Medulla oblongata (tissue), 1 donor: ENCODE results near the gene ZNF750.

Experiments used
- DNase-seq: peaks from one replicate; pipeline ENCODE4 v3.0.0-alpha.2; 2015; ENCODE audit errors: extremely low spot score

The ZNF750 gene

DNA sequence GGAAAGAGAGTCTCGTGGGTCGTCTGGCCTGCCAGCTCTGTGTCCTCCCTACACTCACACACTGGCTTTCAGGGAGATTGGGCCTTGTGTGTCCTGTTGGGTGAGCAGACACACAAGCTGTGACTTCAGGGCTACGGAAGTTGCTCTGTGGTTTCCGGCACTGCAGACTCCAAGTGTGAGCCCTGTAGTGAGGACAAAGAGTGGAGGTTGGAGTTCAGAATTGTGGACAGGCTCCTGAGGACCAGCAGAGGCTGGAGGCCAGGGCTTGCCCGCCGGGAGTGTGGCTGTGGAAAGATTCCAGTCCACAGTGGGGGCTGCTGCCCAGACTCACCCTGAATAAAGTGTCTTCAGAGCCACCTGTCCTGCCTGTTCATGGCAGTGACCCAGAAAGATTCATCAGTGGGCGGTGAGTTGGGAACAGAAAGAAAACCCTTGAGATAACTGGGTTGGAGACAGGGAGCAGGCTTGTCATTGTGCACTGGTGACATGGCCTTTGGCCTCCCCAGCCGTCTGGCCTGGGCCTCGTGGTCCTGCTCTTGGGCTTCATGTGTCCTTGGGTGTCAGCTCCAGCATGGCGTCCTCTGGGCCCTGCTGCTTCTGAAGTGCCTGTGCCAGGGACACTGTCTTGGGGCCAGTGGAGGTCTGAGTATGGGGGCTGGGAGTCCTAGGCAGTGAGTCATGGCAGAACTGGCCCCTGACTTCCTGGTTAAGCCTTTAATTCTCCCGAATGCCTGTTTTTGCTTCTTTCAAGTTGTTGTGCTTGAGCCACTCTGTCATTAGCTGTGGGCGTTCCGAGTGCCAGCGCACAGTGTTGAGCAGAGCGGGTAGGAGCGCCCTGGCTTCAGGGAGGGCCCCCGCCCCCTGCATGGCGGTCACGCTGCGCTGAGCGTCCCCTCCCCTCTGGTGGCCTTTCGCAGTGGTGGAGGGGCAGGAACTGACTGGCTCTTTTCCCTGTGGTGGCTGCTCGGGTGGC lies 19.9 kb upstream of the ZNF750 start:
- DNase-seq = peak; percentile 28

DNA sequence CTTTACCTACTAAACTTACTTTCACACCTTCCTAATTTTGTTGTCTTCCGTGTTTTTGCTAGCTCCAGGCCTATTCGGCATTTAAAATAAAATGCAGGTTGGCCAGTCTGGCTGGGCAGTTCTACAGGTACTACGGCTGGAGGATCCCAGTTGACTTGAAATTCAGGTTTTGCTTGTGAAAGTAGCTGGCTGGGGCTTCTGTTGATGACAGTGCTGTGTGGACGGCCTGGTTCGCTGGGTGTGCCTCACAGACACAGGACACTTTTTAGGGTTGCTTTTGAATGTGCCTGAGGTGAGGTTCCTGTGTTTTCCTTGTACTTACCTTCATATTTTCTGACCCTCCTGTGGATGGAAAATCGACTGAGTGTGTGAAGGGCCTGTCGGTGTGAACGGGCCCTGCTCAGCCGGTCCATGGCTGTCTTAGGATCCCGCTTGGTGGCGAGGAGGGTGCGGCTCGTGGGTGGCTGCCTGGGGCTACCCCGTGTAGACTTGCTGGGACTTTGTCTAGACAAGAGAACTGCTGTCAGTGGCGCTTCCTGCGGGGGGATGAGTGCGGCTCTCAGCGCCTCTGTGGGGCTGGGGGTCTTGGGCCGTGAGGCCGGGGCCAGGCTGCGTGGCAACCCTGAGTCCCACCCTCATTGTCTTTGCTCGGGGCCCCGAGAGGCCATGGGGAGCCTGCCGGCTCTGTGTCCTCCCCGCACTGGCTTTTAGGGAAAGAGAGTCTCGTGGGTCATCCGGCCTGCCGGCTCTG lies 18.7 kb upstream of the ZNF750 start:
- no peak for DNase-seq

DNA sequence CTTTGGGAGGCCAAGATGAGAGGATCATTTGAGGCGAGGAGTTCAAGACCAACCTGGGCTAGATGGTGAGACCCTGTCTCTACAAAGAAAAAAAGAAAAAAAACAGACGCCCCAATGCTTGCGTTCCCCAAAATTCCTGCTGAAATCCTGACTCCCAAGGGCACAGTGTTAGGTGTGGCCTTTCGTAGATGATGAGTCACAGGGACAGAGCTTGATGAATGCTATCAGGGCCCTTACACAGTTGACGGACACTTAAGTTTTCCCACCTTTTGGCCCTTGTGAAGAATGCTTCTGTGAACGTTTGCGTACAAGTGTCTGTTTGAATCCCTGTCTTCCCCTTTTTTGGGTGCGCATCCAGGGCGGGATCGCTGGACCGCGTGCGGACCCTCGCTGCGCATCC lies 16.5 kb upstream of the ZNF750 start:
- no peak for DNase-seq

DNA sequence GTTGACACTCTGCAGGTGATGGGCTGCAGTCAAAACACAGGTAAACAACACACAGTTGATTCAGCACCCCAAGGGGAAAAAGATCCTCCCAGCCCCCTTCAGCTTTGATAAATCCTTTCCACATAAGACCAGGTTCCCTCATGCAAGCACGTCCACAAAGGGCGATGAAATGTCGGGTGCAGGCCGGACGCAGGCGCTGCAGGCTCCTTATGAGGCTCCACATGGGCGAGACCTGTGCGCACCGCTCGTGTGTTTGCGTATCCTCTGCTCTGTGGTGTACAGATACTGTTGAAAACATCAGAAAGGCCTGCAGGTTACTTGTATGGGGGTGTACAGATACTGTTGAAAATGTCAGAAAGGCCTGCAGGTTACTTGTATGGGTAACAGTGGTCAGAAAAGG lies 14.4 kb upstream of the ZNF750 start:
- no peak for DNase-seq

DNA sequence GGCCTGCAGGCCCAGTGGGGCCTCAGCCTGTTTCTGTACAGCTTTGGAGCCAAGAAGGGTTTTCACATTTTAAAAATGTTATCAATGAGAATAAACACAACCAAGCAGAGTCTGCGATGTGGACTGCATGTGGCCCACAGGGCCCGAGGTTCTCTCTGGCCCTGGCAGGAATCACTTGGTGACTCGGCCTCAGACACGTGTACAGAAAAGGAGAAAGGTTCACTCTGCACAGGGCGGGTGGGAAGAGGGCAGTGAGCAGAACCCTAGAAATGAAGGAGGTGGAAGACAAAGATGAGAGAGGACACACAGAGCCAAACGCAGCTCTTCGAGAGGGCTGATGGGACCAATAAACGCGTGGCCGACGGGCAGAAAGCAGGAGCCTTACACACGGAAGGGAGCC lies 11.6 kb upstream of the ZNF750 start:
- DNase-seq = no peak

DNA sequence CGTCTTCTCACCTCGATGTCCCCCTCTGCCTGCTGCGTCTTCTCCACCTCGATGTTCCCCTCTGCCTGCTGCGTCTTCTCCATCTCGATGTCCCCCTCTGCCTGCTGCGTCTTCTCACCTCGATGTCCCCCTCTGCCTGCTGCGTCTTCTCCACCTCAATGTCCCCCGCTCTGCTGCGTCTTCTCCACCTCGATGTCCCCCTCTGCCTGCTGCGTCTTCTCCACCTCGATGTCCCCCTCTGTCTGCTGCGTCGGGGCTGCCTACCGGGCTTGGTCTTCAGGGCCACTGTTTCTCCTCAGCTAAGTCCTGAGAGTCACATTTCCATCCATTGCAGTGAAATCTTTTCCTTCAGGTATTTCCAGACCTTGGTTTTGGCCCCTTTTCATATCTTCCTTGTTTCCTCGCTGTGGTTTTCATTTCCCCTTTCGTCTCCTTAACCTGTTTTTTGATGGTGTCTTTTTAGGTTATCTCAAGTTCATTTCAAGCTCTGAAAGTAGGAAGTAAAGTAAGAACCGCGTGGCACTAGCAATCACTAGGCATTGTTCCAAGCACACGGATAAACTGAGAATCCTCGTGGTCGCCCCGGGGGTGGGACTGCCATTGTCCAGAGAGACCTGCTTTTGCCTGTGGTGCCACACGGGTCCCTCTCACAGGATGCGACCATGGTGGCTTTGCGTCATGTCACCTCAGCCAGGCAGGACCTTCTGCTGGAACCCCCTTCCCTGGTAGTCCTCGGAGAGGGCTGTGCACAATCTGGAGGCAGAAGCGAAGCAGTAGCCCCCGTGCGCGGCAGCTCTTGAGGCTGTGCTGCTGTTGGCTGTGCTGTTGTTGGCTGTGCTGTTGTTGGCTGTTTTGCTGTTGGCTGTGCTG lies 9.5 kb upstream of the ZNF750 start:
- DNase-seq = no peak

DNA sequence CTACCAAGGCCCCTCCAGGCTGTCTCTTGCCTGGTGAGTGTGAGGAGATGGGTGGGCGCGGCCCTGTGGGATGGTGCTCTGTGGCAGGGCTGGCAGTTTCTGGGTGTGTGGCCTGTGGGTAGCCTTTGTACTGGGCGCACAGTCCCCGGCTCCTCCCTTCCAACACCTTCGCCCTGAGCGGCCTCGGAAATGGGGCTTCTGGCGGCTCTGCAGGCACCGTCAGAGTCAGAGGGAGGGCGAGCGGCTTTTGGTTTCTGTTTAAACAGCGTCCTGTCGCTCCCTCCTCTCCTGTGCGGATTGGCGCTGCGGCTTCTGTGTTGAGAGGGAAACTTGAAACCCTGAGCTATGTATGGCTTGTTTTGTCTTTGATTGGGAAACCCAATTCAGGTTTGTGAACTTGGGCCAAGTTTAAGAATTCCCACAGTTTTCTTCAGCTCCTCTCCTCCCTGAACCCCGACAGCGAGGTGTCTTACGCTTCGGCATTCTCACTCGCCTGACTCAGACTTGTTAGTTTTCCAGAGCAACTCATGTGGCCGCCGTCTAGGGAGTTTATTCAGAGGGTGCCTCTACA lies 8.3 kb upstream of the ZNF750 start:
- no peak for DNase-seq

DNA sequence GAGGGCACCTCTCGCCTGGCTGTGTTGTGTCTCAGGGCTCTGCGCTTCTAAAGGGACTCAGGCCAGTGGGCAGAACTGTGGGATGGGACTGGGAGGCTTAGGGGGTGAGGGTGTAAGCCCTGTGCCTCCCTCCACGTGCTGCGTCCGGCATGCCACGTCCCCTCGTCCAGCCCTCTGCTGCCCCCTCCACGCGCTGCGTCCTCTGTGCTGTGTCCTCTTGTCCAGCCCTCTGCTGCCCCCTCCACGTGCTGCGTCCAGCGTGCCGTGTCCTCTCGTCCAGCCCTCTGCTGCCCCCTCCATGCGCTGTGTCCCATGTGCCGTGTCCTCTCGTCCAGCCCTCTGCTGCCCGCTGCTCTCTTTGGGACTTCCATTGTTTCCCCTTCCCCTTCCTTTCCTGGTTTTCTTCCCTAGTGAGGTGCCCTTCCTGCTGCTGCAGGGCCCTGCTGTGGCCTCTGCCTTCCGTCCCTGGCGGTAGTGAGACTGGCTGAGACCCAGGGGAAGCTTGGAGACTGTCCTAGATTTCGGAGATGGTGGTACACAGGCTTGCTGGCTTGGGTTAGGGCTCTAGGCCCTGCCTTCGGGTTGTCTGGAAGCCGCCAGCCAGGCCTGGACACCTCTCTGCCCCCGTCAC lies 6.4 kb upstream of the ZNF750 start:
- DNase-seq = peak; percentile 22

DNA sequence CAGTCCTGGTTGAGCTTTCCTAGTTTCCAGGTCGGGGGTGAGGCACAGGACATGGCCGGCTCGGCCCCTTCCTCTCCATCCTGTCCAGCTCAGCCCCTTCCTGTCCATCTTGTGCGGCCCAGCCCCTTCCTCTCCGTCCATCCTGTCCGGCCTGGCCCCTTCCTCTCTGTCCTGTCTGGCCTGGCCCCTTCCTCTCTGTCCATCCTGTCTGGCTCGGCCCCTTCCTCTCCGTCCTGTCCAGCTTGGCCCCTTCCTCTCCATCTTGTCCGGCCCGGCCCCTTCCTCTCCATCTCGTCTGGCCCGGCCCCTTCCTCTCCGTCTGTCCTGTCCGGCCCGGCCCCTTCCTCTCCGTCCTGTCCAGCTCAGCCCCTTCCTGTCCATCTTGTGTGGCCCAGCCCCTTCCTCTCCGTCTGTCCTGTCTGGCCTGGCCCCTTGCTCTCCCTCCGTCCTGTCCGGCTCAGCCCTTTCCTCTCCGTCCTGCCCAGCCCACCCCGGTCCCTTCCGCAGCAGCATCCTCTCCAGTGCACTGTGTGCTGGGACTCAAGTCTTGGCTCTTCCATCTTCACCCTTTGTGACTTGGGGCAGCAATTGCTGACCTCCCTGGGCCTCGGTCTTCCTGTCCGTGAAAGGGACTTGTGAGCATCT lies 5.5 kb upstream of the ZNF750 start:
- no peak for DNase-seq

DNA sequence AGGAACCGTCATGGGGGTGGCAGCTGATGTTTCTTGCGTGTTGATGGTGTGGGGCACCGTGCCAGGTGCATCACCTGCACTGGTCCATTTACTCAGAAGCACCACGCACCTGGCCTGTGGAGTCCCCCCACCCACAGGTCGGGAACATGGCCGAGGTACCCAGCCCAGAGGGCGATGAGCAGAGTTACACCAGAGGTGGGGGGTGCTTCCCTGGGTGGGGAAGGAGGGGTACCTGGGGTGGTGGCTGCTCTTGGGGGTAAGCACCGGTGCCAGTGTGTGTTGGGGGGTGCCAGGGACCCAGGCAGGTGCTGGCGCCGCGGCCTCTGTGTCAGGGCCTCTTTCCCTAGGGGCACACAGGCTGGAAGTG lies 5.0 kb upstream of the ZNF750 start:
- DNase-seq = no peak

DNA sequence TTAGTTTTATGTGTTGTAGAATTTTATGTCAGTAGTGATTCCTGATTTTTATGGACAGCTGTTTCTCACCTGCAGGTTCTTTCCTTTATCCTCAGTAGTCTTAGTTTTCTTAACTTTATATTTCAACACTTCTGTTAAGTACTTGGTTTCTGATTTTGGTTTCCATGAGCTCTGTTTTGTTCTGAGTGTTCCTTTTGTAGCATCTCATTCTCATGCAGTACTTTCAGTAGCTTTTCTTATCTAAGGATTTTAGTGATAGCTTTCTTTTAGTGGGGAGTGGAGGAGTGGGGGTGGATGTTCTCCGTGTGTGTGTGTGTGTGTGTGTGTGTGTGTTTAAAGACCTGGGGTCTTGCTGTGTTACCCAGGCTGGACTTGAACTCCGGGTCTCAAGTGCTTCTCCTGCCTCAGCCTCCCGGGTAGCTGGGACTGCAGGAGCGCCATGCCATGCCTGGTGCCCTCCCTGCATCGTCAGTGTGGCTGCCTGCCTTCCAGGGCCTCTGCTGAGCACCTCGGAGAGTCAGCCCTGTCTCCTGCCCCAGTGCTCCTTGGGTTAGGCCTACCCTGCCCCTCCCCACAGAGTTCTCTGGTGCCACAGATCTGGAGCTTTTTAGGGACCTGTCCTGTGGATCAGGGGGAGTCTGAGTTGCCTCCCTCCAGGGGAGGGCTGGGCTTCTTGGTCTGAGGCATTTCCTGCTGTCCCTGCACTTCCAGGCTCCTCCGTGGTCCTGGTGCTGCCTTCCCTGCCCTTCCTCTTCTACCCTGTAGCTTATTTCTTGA lies 4.3 kb upstream of the ZNF750 start:
- no peak for DNase-seq

DNA sequence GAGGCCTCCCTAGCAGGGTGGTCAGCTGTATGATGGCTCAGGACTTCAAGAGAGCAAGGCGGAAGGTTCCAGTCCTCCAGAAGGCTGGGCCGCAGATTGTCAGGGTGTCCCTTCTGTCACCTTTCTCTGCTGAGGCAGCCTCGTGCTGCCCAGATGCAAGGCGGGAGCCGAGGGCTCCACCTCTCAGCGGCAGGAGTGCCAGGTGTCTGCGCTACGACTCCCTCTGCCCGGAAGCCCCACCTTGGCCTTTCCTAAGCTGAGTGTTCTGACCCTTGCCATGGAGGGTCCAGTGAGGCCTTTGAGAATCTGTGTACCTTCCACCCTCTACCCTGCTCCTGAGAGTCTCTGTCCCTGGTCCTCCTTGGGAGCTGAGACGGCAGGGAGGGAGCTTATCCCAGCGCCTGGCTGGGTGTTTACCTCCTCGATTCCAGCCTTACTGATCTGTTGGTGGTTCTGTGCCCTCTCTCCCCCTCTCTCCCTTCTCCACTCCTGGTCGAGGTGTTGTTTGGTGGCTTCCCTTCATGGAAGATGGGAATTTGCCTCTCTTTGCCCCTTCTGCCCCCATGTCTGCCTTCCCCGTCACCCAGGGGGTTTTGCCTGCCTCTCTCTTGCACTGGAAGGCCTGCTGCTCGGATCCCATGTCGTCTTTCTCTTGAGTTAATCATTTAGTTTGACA lies 2.2 kb upstream of the ZNF750 start:
- DNase-seq = no peak

DNA sequence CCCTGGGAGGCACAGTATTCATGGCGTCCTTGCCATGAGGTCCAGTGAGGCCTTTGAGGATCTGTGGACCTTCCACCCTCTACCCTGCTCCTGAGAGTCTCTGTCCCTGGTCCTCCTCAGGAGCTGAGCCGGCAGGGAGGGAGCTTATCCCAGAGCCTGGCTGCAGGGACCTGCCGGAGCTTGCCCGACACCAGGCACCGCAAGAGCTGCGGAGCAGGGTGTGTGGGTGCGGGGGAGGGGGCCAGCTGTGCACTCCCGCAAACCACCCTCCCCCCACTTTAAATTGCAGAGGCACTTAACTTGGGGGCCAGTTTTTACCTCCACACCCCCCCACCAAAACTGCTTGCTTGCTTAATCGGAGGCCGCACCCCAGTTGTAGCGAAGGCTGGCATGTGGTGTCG lies 609 bp upstream of the ZNF750 start:
- no peak for DNase-seq

DNA sequence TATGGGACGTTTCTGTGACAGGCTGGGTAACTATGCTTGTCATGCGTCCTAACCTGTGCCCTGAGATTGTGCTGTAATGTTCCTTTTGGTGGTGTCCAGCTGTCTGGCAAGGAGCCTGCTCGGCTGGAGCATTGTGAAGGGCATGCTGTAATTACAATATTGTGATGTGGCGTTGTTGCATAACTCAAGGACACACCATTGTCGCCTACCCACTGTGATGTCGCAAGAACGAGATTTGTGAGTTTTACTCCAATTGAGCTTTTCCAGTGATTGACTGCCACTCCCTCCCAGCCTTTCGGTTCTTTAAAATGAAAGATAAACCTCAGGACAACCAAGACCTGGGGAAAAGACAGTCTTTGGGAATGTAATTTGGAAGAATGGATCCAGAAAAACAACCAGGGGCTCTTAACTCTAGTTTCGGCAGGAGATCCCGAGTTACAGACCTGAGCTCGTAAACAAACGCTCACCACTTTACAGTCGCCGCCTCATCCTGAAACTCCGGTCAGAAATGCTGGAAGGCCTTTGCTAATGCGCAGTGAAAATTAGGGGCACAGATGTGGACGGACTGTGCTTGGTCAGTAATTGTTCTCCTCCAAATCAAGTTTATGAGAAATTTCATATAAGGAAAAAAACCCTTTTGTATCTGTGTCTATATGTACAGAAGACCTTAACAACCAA lies 1.3 kb downstream of the ZNF750 start:
- no peak for DNase-seq

DNA sequence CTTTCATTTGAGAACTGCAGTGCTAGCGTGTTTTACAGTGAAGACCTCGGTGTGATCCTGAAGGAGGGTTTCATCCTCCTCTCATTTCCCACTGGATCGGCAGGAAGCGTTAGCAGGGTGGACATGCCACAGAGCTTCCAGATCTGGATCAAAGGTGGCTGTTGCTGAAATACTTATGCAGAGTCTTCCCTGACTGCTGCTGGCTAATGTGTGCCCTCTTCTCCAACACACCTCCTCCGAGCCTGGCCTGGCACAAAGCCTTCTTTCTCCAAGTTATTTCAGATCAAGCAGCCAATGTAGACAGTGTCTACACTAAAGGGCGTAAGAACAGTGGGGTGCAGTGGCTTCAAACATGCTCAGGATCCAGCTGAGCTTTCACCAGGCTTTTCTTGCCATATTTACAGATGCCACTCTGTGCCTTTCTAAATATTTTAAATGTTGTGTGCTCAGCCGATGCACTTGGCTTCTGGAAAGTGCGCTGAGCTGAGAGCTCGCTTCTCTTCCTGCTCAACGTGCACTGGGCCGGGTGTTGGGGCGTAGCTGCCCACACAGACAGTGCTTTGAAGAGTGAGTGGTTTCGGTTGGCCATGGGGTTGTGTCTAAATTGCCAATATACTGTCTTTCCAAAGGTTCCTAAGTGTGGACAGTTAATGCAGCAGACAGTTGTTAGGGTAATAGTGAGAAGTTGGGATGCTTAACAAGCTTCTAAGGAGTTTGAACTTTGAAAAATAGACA lies 2.1 kb downstream of the ZNF750 start:
- no peak for DNase-seq

DNA sequence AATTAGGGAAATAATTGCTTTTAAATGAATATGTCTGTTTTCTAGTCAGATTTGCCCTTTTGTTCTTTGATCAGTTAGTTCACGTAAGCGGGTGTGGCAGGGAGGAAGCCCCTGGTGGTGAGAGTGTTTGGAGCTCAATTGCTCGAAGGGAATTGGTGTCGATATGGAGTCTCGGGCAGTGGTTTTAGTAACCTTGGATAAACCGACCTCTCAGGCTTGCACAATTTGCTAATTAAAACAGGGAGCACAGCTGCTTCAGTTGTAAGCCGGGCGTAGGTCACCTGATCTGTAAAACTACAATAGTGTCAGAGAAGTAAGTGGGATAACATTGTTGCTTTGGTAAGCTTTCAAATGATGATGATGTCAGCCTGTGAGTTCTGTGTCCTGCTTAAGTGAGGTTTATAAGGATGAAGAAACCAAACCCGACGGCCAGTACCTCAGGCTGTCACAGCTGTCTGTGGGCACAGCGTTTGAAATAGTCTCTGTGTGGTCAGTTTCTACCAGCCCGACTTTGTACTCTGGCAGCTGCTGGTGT lies 2.9 kb downstream of the ZNF750 start:
- DNase-seq = no peak

DNA sequence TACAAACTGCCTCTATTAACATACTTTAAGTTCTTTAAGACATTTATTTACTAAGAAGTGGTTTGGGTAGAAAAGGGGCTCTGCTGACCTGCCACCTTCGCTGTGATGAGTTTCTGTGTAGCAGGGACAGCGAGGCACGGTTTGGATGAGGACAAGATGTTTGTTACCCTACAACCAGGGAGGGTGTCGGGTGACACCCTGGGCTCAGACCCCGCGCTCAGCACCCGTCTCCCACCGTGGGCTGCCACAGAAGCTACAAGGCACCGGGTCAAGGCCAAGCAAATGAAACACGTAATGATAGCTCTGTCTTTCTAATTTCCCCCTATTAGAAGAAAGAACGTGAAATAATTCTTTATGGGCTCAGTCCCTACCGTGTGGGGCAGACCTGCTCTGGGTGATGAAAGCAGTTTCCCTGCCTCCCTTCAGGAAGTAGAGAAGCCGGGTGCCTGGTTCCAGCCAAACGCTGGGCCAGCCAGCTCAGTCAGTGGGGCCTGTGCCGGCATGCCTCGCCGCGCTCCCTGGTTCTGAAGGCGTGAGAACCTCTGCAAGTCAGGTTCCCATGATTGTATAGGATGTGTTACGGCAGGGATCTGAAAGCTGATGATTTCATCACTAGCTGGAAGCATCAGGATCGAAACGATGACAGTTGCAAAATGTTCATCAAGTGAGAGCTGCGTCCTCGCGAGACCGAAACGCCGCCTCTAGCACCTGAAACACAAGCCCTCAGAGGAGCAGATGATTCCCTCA lies 3.9 kb downstream of the ZNF750 start:
- no peak for DNase-seq
